Immature natural killer cell (primary cell): Measurements from ENCODE around the gene IZUMO4. TPM values are rescaled to one million over a fixed set of nuclear protein-coding genes. Genes with fewer than 3 reads are reported as not detected.
A peak's percentile ranks its signal among the peaks of the same experiment; 100 is the strongest.

Source experiments
- DNase-seq, 3 donors: peaks; one replicate each; pipeline ENCODE4 v3.0.0; 2022; ENCODE audit warnings: mixed read lengths in 1 of 3
- H3K27ac Mint-ChIP-seq, 6 donors: one replicate each; pipeline ENCODE4 v1.8.0; 2020; ENCODE audit warnings: mixed read lengths in 6 of 6, mild to moderate bottlenecking in 5 of 6, inconsistent platforms in 4 of 6, moderate library complexity in 3 of 6
- H3K27me3 Mint-ChIP-seq, 3 donors: one replicate each; pipeline ENCODE4 v1.8.0; 2020 to 2021; ENCODE audit warnings: low read depth in 3 of 3, mild to moderate bottlenecking in 3 of 3, mixed read lengths in 3 of 3, moderate library complexity in 3 of 3, inconsistent platforms in 1 of 3
- H3K36me3 Mint-ChIP-seq, 3 donors: one replicate each; pipeline ENCODE4 v1.8.0; 2020; ENCODE audit warnings: mixed read lengths in 3 of 3, inconsistent platforms in 2 of 3, mild to moderate bottlenecking in 2 of 3
- H3K4me1 Mint-ChIP-seq, 2 donors: one replicate each; pipeline ENCODE4 v1.8.0; 2020; ENCODE audit warnings: inconsistent platforms in 2 of 2, mild to moderate bottlenecking in 2 of 2, mixed read lengths in 2 of 2, moderate library complexity in 1 of 2
- H3K4me3 Mint-ChIP-seq, 5 donors: one replicate each; pipeline ENCODE4 v1.8.0; 2020; ENCODE audit warnings: mild to moderate bottlenecking in 5 of 5, mixed read lengths in 5 of 5, inconsistent platforms in 3 of 5, moderate library complexity in 3 of 5
- H3K9me3 Mint-ChIP-seq, 6 donors: one replicate each; pipeline ENCODE4 v1.8.0; 2020; ENCODE audit warnings: mild to moderate bottlenecking in 6 of 6, mixed read lengths in 6 of 6, inconsistent platforms in 4 of 6, moderate library complexity in 3 of 6
- polyA plus RNA-seq, 3 donors: library from polyadenylated mRNA; unstranded; fragments of 300-500 nt; fragmentation: Illumina TruSeq; gene quantifications; one replicate each; pipeline ENCODE4 v1.2.3, GENCODE V29; 2021

Gene IZUMO4
- polyA plus RNA-seq, 3 donors from 2014 or later: 0.42 TPM; not detected in 2

- H3K27me3 Mint-ChIP-seq: peaks cover 15 to 23% (median 21%) of the 10 kb centered on the region in 3 donors
- no peaks in the 10 kb centered on the region for H3K9me3 Mint-ChIP-seq
- H3K4me1 Mint-ChIP-seq: peaks cover 26 to 27% of the 10 kb centered on the region in 2 donors
- DNase-seq: no peak
- peak overlapping the region in 2 of 5 donors; percentile 13 to 29 for H3K4me3 Mint-ChIP-seq
- peaks cover 0 to 22% (median 8%) of the 10 kb centered on the region in 3 donors for H3K36me3 Mint-ChIP-seq
- no peak overlapping the region for H3K27ac Mint-ChIP-seq
Observed at GRCh38 chr19:2097886-2098327, 1.2 kb downstream of the IZUMO4 start.

GRCh38 chr19:2099054-2099501, 2.4 kb downstream of the IZUMO4 start:
- no peak for DNase-seq
- Mint-ChIP-seq H3K36me3 (peaks cover 2 to 24% (median 13%) of the 10 kb centered on the region in 3 donors), H3K9me3 (no peaks in the 10 kb centered on the region), H3K4me1 (peaks cover 17 to 18% of the 10 kb centered on the region in 2 donors), H3K27ac (no peak overlapping the region), H3K4me3 (no peak overlapping the region), H3K27me3 (peaks cover 15 to 24% (median 21%) of the 10 kb centered on the region in 3 donors)

- no peak overlapping the region for H3K4me3 Mint-ChIP-seq
- H3K27me3 Mint-ChIP-seq: peaks cover 12 to 17% (median 13%) of the 10 kb centered on the region in 3 donors
- H3K4me1 Mint-ChIP-seq: peaks cover 8 to 12% of the 10 kb centered on the region in 2 donors
- no peak for DNase-seq
- H3K9me3 Mint-ChIP-seq: no peaks in the 10 kb centered on the region
- H3K36me3 Mint-ChIP-seq: peaks cover 5 to 26% (median 15%) of the 10 kb centered on the region in 3 donors
- H3K27ac Mint-ChIP-seq: no peak overlapping the region
Observed at GRCh38 chr19:2099937-2100718, 3.4 kb downstream of the IZUMO4 start.

DNA sequence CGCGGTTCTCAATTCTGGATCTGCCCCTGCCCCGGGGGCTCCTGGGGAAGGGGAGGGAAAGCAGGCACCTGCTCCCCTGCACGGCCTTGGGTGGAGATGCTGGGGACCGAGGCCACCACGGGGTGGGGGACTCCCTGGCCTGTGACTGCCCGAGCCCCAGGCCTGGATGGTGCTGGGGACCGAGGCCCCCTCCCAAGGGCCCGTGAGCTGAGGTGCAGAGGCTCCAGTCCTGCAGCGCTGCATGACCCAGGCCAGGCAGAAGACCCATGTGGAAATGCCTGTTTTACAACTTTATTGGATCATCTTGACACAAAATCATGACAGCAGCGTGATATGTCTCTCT, 4.0 kb downstream of the IZUMO4 start:
- DNase-seq: no peak

GRCh38 chr19:2101417-2102335, 5.0 kb downstream of the IZUMO4 start:
- Mint-ChIP-seq H3K27ac (peak overlapping the region in 3 of 6 donors; percentile 28 to 69 (median 62)), H3K4me3 (no peak overlapping the region), H3K27me3 (peaks cover 0 to 6% (median 2%) of the 10 kb centered on the region in 3 donors), H3K36me3 (peaks cover 10 to 41% (median 24%) of the 10 kb centered on the region in 3 donors), H3K9me3 (no peaks in the 10 kb centered on the region), H3K4me1 (peaks cover 5 to 7% of the 10 kb centered on the region in 2 donors)
- DNase-seq: no peak

More for the DNA sequence above, 4.0 kb downstream of the IZUMO4 start:
- Mint-ChIP-seq H3K4me3 (no peak overlapping the region), H3K27me3 (peaks cover 8 to 15% (median 10%) of the 10 kb centered on the region in 3 donors), H3K36me3 (peaks cover 10 to 31% (median 20%) of the 10 kb centered on the region in 3 donors), H3K9me3 (no peaks in the 10 kb centered on the region), H3K4me1 (peaks cover 6 to 10% of the 10 kb centered on the region in 2 donors), H3K27ac (no peak overlapping the region)

DNA sequence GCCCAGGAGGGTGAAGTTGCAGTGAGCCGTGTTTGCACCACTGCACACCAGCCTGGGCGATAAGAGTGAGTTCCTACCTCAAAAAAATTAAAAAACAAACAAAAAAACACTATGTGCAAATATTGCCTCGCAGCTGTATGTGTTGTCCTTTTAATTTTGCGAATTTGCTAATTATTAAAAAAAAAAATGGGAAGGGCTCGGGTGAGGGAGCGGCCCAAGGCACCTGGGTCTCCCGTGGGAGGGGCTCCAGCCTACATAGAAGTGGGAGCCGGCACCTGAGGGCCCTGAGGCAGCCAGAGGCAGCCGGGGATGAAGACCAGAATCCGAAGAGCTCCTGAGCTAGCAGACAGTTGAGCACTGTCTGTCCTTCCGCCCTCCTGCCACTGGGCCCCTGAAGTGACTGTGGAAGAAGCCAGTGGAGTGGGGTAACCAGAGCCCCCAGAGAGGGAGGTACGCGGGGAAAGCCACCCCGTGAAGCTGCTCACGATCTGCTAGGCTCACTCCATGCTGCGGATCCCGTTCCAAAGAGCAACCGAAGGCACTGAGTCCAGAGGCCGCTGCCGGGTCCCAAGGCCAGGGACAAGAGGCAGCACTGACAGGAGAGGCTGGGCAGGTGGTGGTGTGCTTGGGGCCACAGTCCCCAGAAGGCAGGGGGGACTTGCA, 6.5 kb downstream of the IZUMO4 start:
- H3K9me3 Mint-ChIP-seq: no peaks in the 10 kb centered on the region
- H3K27ac Mint-ChIP-seq: no peak overlapping the region
- H3K36me3 Mint-ChIP-seq: peaks cover 14 to 49% (median 30%) of the 10 kb centered on the region in 3 donors

DNA sequence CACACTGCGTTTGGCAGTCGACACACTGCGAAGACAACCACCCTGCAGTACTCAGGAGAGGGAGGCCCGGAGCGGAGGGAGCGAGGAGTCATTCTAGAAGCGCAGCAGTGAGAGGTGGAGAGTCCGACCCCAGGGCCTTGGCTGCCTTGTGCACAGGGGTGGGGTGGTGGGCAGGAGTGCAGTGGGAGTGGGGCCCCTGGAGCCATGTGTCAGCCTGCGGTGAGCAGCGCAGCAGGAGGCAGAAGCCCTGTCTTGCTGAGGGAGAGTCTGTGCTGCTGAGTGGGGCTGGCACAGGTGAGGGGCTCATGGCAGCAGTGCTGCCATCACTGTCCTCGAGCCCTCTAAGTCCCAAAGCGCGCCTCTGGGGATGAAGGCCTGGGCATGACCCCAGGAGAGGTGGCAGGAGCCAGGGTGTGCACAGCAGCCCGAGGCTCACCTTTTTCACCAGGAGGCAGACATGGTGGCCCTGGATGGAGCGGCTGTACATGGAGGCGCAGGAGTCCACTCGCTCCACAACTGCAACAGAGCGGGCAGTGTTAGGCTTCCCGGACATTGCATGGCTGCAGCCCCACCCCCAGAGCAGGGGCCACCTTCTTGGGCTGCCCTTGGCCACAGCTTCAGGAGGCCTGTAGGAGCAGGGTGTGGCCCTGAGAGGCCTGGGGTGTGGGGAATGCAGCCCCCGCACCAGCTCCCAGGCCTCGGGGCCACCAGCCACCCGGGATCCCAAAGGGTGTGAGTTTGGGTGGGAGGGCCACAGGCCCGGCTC, 11.7 kb downstream of the IZUMO4 start:
- Mint-ChIP-seq H3K27ac (peak overlapping the region in 2 of 6 donors; percentile 0 to 13), H3K4me3 (no peak overlapping the region), H3K9me3 (no peaks in the 10 kb centered on the region), H3K4me1 (peaks cover 11 to 14% of the 10 kb centered on the region in 2 donors), H3K27me3 (peaks cover 2 to 6% (median 5%) of the 10 kb centered on the region in 3 donors), H3K36me3 (peaks cover 21 to 47% (median 33%) of the 10 kb centered on the region in 3 donors)
- DNase-seq: no peak

More for the DNA sequence above, 6.5 kb downstream of the IZUMO4 start:
- H3K27me3 Mint-ChIP-seq: peaks cover 1 to 5% (median 2%) of the 10 kb centered on the region in 3 donors
- H3K4me1 Mint-ChIP-seq: peaks cover 0 to 4% of the 10 kb centered on the region in 2 donors
- DNase-seq: no peak
- no peak overlapping the region for H3K4me3 Mint-ChIP-seq

DNA sequence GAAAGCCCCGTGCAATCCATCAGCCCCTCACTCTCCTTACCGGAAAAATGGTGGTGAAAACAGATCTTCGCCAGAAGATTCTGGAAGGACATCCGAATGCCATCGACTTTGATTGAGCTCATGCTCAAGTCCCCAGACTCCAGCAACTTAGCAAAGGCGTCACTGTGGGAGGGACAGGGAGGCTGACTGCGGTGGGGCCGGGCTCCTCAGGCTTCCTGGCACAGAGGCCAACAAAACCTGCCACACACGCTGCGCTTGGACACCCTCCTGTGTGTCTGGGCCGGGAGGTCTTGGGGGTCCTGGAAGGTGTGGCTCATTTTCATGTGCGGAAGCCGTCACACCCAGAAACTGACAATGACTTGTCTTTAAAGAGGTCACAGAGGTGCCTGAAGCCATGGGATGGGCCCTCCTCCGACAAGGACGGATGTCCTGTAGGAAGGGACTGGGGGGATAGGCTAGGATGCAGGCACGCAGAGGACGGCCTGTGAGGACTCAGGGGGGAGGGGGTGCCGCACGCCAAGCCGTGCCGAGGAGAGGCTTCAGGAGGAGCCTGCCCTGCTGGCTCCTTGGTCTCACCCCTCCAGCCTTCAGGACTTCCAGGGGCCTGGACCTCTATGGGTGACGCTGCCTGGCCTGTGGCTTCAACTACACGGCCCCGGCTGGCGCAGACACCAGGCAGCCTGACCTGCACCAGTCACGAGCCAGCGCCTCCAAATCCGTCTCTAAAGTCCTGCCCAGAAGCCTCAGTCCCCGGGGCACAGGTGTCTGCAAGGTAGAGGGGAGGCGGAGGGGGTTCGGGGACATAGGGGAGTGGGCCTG, 12.5 kb downstream of the IZUMO4 start:
- H3K4me3 Mint-ChIP-seq: no peak overlapping the region

GRCh38 chr19:2110822-2111221, 14.1 kb downstream of the IZUMO4 start:
- Mint-ChIP-seq H3K4me1 (peaks cover 15 to 17% of the 10 kb centered on the region in 2 donors), H3K36me3 (peaks cover 16 to 39% (median 19%) of the 10 kb centered on the region in 3 donors), H3K9me3 (no peaks in the 10 kb centered on the region), H3K4me3 (no peak overlapping the region), H3K27ac (no peak overlapping the region), H3K27me3 (peaks cover 0 to 6% (median 1%) of the 10 kb centered on the region in 3 donors)
- no peak for DNase-seq

More for the DNA sequence above, 12.5 kb downstream of the IZUMO4 start:
- no peak overlapping the region for H3K27ac Mint-ChIP-seq
- peaks cover 2 to 6% (median 3%) of the 10 kb centered on the region in 3 donors for H3K27me3 Mint-ChIP-seq
- DNase-seq: no peak
- H3K36me3 Mint-ChIP-seq: peaks cover 22 to 45% (median 26%) of the 10 kb centered on the region in 3 donors
- no peaks in the 10 kb centered on the region for H3K9me3 Mint-ChIP-seq
- peaks cover 16 to 17% of the 10 kb centered on the region in 2 donors for H3K4me1 Mint-ChIP-seq

DNA sequence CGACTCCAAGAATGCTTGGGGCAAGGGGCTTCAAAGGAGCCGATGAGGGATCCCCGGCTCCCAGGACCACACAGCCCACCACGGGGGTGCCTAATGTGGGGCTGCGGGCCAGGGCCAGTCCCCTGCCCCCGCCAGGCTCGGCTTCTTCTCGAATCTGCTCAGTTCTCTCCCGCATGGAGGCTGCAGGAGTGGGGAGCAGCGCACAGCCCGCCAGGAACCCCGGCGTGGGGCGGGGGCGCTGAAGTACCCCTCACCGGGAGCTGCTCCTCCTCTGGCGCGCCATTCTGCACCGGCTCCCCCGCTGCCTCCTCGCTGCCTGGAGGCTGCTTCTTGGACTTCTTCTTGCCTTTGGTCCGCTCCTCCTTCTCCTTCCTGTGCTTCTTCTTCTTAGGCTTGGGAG, 14.7 kb downstream of the IZUMO4 start:
- peaks cover 14 to 33% (median 19%) of the 10 kb centered on the region in 3 donors for H3K36me3 Mint-ChIP-seq
- no peak overlapping the region for H3K4me3 Mint-ChIP-seq
- DNase-seq: no peak
- no peaks in the 10 kb centered on the region for H3K9me3 Mint-ChIP-seq
- peaks cover 0 to 6% (median 1%) of the 10 kb centered on the region in 3 donors for H3K27me3 Mint-ChIP-seq
- H3K4me1 Mint-ChIP-seq: peaks cover 15 to 17% of the 10 kb centered on the region in 2 donors
- no peak overlapping the region for H3K27ac Mint-ChIP-seq

DNA sequence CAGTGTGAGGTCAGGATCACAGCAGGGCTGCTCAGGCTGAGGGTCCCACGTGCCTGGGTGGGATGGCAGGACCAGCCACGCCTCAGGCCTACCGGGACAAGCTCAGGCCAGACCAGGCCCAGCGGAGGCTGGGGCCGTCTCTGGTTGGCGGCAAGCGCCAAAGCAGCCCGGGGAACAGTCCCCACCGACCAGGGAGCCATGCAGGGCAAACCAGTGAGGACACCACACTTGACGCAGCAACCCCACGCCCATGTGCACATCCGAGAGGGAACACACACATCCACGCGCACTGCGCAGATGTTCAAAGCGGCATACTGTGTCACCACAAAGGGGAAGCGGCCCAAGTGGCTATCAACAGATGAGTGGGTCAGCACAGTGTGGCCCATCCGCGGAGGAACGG, 15.2 kb downstream of the IZUMO4 start:
- Mint-ChIP-seq H3K4me1 (peaks cover 15 to 17% of the 10 kb centered on the region in 2 donors), H3K27ac (peak overlapping the region in 3 of 6 donors; percentile 73 to 85 (median 84)), H3K4me3 (no peak overlapping the region), H3K9me3 (no peaks in the 10 kb centered on the region), H3K36me3 (peaks cover 10 to 28% (median 19%) of the 10 kb centered on the region in 3 donors), H3K27me3 (peaks cover 0 to 6% (median 0%) of the 10 kb centered on the region in 3 donors)
- DNase-seq: no peak
